K562 (cell line): ENCODE data around the gene PELI1. TPM values are rescaled to one million over a fixed set of nuclear protein-coding genes. Genes with fewer than 3 reads are reported as not detected.

Experiments
- ATAC-seq: fragments of 200-7000 bp; cut with Tn5 transposase; 3 replicates; pipeline ENCODE4 v1.9.1; 2020; ENCODE audit warnings: moderate library complexity
- BruUV-seq: library from RNA; stranded (reverse); fragments of 400-500 nt; replicated peaks from 2 replicates; lab custom pipeline; 2021; lab: Mats Ljungman, UMichigan
- CTCF ChIA-PET: fragments of 300-600 bp; formaldehyde crosslinking; extraction: SDS; loops from one replicate; lab custom pipeline; 2021; ENCODE audit warnings: low intra/inter-chr PET ratio; lab: Yijun Ruan, JAX
- POLR2A ChIA-PET: fragments of 300-600, 350-650 bp; sonication (Branson Sonifier 250); formaldehyde crosslinking; extraction: SDS; loops from one replicate; lab custom pipeline; 2021; ENCODE audit warnings: antibody characterized with exemption, inconsistent platforms; lab: Yijun Ruan, JAX
- DNase-seq, 4 experiments: peaks; one replicate each; pipeline versions ENCODE4 v3.0.0 to v3.0.0-alpha.2; 2011 to 2018; ENCODE audit warnings: low spot score in 3 of 4, mixed read lengths in 3 of 4; ENCODE audit errors: extremely low read depth in 1 of 4
- FAIRE-seq: peaks from 2 replicates; lab custom pipeline; 2011; peaks lifted over from hg19 to GRCh38; lab: Jason Lieb, UNC
- H2AFZ ChIP-seq: 2 replicates; pipeline ENCODE4 v1.6.0; 2011; ENCODE audit warnings: low read depth, low read length, control low read depth, inconsistent platforms
- H3K27ac ChIP-seq: fragments of 200-600 bp; 3 replicates; pipeline ENCODE4 v1.8.0; 2011; ENCODE audit warnings: low read depth, mild to moderate bottlenecking, control low read depth, inconsistent platforms, low read length, moderate library complexity, mixed read lengths; ENCODE audit errors: extremely low read depth
- H3K27me3 ChIP-seq, 2 experiments: fragments of 300-600 bp in 1 of 2; 2 replicates in 1 of 2; 3 replicates in 1 of 2; pipeline versions ENCODE4 v1.6.0 to v1.8.0; 2011; ENCODE audit warnings: inconsistent platforms in 2 of 2, low read length in 2 of 2, mild to moderate bottlenecking in 1 of 2, mixed read lengths in 1 of 2, moderate library complexity in 1 of 2; ENCODE audit not compliant: control insufficient read depth in 2 of 2, insufficient read depth in 2 of 2
- H3K36me3 ChIP-seq: fragments of 300-600 bp; 3 replicates; pipeline ENCODE4 v1.8.0; 2011; ENCODE audit warnings: mild to moderate bottlenecking, low read length, inconsistent platforms; ENCODE audit not compliant: control insufficient read depth, insufficient read depth
- H3K4me1 ChIP-seq, 2 experiments: fragments of 200-600 bp in 1 of 2; replicated peaks in 1 of 2; 2 replicates in 1 of 2; 3 replicates in 1 of 2; pipeline versions ENCODE4 v1.5.1 to v1.8.0; 2011; ENCODE audit warnings: inconsistent platforms in 2 of 2, low read length in 2 of 2, mild to moderate bottlenecking in 1 of 2, mixed read lengths in 1 of 2, moderate library complexity in 1 of 2; ENCODE audit not compliant: control insufficient read depth in 2 of 2, insufficient read depth in 2 of 2
- H3K4me2 ChIP-seq: 2 replicates; pipeline ENCODE4 v1.6.1; 2011; ENCODE audit warnings: low read length, control low read depth, inconsistent platforms, mixed read lengths; ENCODE audit not compliant: insufficient read depth
- H3K4me3 ChIP-seq: fragments of 200-600 bp; sonication (generic), shearing (Covaris generic); 2 replicates; pipeline ENCODE4 v1.5.1; 2016; ENCODE audit warnings: control low read depth, inconsistent platforms
- H3K79me2 ChIP-seq: fragments of 200-600 bp; 3 replicates; pipeline ENCODE4 v1.8.0; 2011; ENCODE audit warnings: low read length, inconsistent platforms; ENCODE audit not compliant: control insufficient read depth, insufficient read depth
- H3K9ac ChIP-seq, 2 experiments: 2 replicates each; pipeline versions ENCODE4 v1.6.0 to v1.6.1; 2011; ENCODE audit warnings: low read depth in 2 of 2, low read length in 2 of 2, control low read depth in 1 of 2, inconsistent platforms in 1 of 2, mild to moderate bottlenecking in 1 of 2, mixed read lengths in 1 of 2; ENCODE audit not compliant: insufficient read depth in 1 of 2
- H3K9me1 ChIP-seq: one replicate; pipeline ENCODE4 v1.6.0; 2011; ENCODE audit warnings: inconsistent platforms, mild to moderate bottlenecking, low read length, moderate library complexity; ENCODE audit not compliant: control insufficient read depth, insufficient read depth
- H3K9me3 ChIP-seq: replicated peaks from 2 replicates; pipeline ENCODE4 v1.5.1; 2011; ENCODE audit warnings: low read depth, low read length, inconsistent platforms; ENCODE audit not compliant: control insufficient read depth, insufficient read depth
- H4K20me1 ChIP-seq: replicated peaks from 2 replicates; pipeline ENCODE4 v1.6.1; 2011; ENCODE audit warnings: low read length, inconsistent platforms, mixed read lengths; ENCODE audit not compliant: control insufficient read depth, insufficient read depth
- EGR1 ChIP-seq: fragments of 450-650 bp; conservative IDR thresholded peaks from 2 replicates; pipeline ENCODE4 v1.6.1; 2017; ENCODE audit warnings: mild to moderate bottlenecking
- SNIP1 ChIP-seq: fragments of 450-650 bp; IDR thresholded peaks from 2 replicates; pipeline ENCODE4 v1.7.1; 2017; ENCODE audit warnings: low read depth, mild to moderate bottlenecking
- TOE1 ChIP-seq, 2 experiments: fragments of 450-650 bp in 1 of 2; sonication (generic) in 1 of 2; formaldehyde crosslinking in 1 of 2; IDR thresholded peaks; 2 replicates each; pipeline versions ENCODE4 v1.7.1 to v1.8.0; 2016 to 2022; ENCODE audit warnings: borderline replicate concordance in 2 of 2, mild to moderate bottlenecking in 2 of 2, antibody characterized with exemption in 1 of 2, inconsistent platforms in 1 of 2, low read depth in 1 of 2, missing genetic modification reagents in 1 of 2, moderate library complexity in 1 of 2
- YY1 ChIP-seq, 3 experiments: IDR thresholded peaks; 2 replicates each; pipeline ENCODE4 v1.6.1; 2011; ENCODE audit warnings: low read length in 2 of 3, mild to moderate bottlenecking in 2 of 3, moderate library complexity in 2 of 3, borderline replicate concordance in 1 of 3, control low read depth in 1 of 3, low read depth in 1 of 3; ENCODE audit not compliant: insufficient read depth in 3 of 3, insufficient replicate concordance in 2 of 3, control insufficient read depth in 1 of 3, insufficient read length in 1 of 3; ENCODE audit errors: extremely low read depth in 1 of 3
- ZNF707 ChIP-seq: fragments of 250-450 bp; sonication (Bioruptor Pico); conservative IDR thresholded peaks from 2 replicates; pipeline ENCODE4 v1.8.0; 2022; ENCODE audit warnings: inconsistent platforms, mild to moderate bottlenecking, moderate library complexity
- WGBS: fragments of 100-300 bp; shearing (Covaris generic); methylation state at CpG from one replicate; pipeline ENCODE4 v1.1.6; 2016; ENCODE audit warnings: low coverage, mixed read lengths; ENCODE audit not compliant: insufficient coverage; ENCODE audit errors: missing lambda C conversion rate; 5-methylcytosine and 5-hydroxymethylcytosine counted together
- in situ Hi-C: fragments of 300-500 bp; cut with MboI; formaldehyde crosslinking; loops from 4 replicates; pipeline ENCODE4 v1.15.0; 2018; ENCODE audit warnings: inconsistent platforms, mixed read lengths
- intact Hi-C: fragments of 100-400 bp; cut with micrococcal nuclease; formaldehyde crosslinking; loops from 2 replicates; pipeline ENCODE4 v1.14.2; 2022
- polyA plus RNA-seq, 8 experiments: library from polyadenylated mRNA; depleted of rRNA in 4 of 8; stranded (reverse) in 5 of 8; unstranded in 3 of 8; fragments of >200 nt; fragmentation: Nextera tagmentation in 2 of 8; fragmentation: Illumina TruSeq in 1 of 8; extraction: Ambion mirVana in 2 of 8; extraction: Trizol in 1 of 8; gene quantifications; 2 replicates each; pipeline versions ENCODE4 v1.2.1 to v1.2.3, GENCODE V29; 2011 to 2014; ENCODE audit warnings: inconsistent platforms in 1 of 8, missing spikeins in 1 of 8
- total RNA-seq, 7 experiments: library from RNA; depleted of rRNA in 6 of 7; stranded (reverse); fragments of >200 nt in 6 of 7; fragmentation: Illumina TruSeq in 2 of 7; extraction: Trizol in 2 of 7; gene quantifications; 2 replicates each; pipeline versions ENCODE4 v1.2.1 to v1.2.3, GENCODE V29; 2011 to 2021; ENCODE audit warnings: low replicate concordance in 1 of 7
- TF ChIP-seq, protein P1 (sequence below), 2 experiments: fragments of 450-650 bp in 1 of 2; sonication (generic) in 1 of 2; formaldehyde crosslinking in 1 of 2; IDR thresholded peaks; 2 replicates each; pipeline versions ENCODE4 v1.7.1 to v1.9.0; 2016 to 2022; ENCODE audit warnings: inconsistent platforms in 1 of 2, mild to moderate bottlenecking in 1 of 2, missing genetic modification reagents in 1 of 2
- TF ChIP-seq, protein P2 (sequence below): fragments of 150-350 bp; conservative IDR thresholded peaks from 2 replicates; pipeline ENCODE4 v1.6.1; 2014; ENCODE audit warnings: low read length

PELI1 gene
- total and polyA plus RNA-seq, 9 of the 15 experiments (the other 6 are each of a cell fraction or from before 2014, with no cell fraction given) = 3.3 to 19.2 (median 12.5) TPM

GRCh38 chr2:64137996-64138395 is 6.2 kb downstream of the PELI1 start:
- in situ Hi-C loops (no loop called here), intact Hi-C loops (no loop called here)
- no peak overlapping the region for H3K4me3 ChIP-seq
- H3K9ac ChIP-seq = no peak overlapping the region
- no peak overlapping the region for H2AFZ ChIP-seq
- no peak for DNase-seq
- peak; percentile 12; the same call in 2 of the 3 replicates for ATAC-seq
- POLR2A ChIA-PET = no interaction called here
- no peaks in the 10 kb centered on the region for H3K36me3 ChIP-seq
- no peak for FAIRE-seq
- CTCF ChIA-PET = no interaction called here
- H3K27ac ChIP-seq = no peak overlapping the region
- no peaks in the 10 kb centered on the region for H3K27me3 ChIP-seq
- H3K79me2 ChIP-seq = peaks cover 71% of the 10 kb centered on the region
- H3K9me3 ChIP-seq = no peaks in the 10 kb centered on the region
- no peak overlapping the region for H3K4me2 ChIP-seq
- H3K9me1 ChIP-seq = no peaks in the 10 kb centered on the region
- no peaks in the 10 kb centered on the region for H4K20me1 ChIP-seq
- WGBS = 81% methylated on average over 3 of the region's 3 CpGs
- BruUV-seq = no TSS peak
- peaks cover 3 to 20% of the 10 kb centered on the region in 2 experiments; a peak in 4 of 5 replicates for H3K4me1 ChIP-seq
- TF ChIP-seq TOE1 (IDR thresholded peaks at IDR 0.05; ENCODE audit: borderline replicate concordance) = 0 out of 2 replicates have a peak, but pooled peaks have one; percentile 3
- no peak for TF ChIP-seq TOE1 (CRISPR knock-in tag; IDR thresholded peaks at IDR 0.05; ENCODE audit: borderline replicate concordance, low read depth)
- TF ChIP-seq YY1 (IDR thresholded peaks at IDR 0.05; ENCODE audit: borderline replicate concordance in 1 of 3, control insufficient read depth in 1 of 3, extremely low read depth in 1 of 3, insufficient read depth in 3 of 3, insufficient read length in 1 of 3, insufficient replicate concordance in 2 of 3, low read depth in 1 of 3, low read length in 2 of 3) = no peak
- TF ChIP-seq, protein P1, sequence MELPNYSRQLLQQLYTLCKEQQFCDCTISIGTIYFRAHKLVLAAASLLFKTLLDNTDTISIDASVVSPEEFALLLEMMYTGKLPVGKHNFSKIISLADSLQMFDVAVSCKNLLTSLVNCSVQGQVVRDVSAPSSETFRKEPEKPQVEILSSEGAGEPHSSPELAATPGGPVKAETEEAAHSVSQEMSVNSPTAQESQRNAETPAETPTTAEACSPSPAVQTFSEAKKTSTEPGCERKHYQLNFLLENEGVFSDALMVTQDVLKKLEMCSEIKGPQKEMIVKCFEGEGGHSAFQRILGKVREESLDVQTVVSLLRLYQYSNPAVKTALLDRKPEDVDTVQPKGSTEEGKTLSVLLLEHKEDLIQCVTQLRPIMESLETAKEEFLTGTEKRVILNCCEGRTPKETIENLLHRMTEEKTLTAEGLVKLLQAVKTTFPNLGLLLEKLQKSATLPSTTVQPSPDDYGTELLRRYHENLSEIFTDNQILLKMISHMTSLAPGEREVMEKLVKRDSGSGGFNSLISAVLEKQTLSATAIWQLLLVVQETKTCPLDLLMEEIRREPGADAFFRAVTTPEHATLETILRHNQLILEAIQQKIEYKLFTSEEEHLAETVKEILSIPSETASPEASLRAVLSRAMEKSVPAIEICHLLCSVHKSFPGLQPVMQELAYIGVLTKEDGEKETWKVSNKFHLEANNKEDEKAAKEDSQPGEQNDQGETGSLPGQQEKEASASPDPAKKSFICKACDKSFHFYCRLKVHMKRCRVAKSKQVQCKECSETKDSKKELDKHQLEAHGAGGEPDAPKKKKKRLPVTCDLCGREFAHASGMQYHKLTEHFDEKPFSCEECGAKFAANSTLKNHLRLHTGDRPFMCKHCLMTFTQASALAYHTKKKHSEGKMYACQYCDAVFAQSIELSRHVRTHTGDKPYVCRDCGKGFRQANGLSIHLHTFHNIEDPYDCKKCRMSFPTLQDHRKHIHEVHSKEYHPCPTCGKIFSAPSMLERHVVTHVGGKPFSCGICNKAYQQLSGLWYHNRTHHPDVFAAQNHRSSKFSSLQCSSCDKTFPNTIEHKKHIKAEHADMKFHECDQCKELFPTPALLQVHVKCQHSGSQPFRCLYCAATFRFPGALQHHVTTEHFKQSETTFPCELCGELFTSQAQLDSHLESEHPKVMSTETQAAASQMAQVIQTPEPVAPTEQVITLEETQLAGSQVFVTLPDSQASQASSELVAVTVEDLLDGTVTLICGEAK (IDR thresholded peaks at IDR 0.05) = no peak
- TF ChIP-seq, protein P1 (CRISPR knock-in tag; IDR thresholded peaks at IDR 0.05) = no peak
- no peak for TF ChIP-seq EGR1
- no peak for TF ChIP-seq ZNF707 (CRISPR knock-in tag)
- TF ChIP-seq, protein P2, sequence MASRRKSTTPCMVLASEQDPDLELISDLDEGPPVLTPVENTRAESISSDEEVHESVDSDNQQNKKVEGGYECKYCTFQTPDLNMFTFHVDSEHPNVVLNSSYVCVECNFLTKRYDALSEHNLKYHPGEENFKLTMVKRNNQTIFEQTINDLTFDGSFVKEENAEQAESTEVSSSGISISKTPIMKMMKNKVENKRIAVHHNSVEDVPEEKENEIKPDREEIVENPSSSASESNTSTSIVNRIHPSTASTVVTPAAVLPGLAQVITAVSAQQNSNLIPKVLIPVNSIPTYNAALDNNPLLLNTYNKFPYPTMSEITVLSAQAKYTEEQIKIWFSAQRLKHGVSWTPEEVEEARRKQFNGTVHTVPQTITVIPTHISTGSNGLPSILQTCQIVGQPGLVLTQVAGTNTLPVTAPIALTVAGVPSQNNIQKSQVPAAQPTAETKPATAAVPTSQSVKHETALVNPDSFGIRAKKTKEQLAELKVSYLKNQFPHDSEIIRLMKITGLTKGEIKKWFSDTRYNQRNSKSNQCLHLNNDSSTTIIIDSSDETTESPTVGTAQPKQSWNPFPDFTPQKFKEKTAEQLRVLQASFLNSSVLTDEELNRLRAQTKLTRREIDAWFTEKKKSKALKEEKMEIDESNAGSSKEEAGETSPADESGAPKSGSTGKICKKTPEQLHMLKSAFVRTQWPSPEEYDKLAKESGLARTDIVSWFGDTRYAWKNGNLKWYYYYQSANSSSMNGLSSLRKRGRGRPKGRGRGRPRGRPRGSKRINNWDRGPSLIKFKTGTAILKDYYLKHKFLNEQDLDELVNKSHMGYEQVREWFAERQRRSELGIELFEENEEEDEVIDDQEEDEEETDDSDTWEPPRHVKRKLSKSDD = no peak
- no peak for TF ChIP-seq SNIP1
